ENCODE data around the gene AK5.
"Not testable (repeated sequence)": the region's sequence is repeated elsewhere in the genome, so short reads cannot be mapped to it uniquely, and the experiment has no call there.

The AK5 gene

DNA sequence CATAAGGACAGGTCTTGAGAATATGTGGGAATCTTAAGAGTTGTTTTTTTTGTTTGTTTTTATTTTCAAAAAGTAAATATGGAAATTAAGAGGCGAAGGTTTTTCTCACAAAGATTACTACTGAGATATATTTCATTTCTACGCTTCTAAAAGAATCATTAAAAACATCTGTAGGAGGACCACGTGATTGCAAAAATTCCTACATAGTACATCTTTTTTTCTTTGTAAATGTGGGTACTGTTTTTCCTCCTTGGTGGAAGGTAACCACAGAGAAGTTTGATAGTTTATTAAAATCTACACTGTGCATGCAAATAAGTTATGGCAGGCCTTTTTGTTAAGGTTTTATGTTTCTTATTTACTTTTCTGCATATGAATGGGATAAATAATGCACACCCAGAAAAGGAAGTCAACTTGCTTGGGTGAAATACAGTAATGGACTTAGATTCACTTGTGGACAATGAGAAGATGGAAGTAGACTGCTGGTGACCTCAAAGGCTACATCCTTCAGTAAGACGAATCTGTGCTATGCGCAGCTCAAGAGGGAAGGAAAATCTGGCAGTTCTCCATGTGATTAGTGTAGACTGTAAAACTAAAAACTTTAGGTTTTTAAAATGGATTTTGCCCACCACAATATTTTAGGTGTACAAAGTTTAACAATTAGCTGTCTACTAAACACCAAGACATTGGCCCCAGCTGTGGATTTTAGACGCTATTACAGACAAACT is 2.0 kb downstream of the AK5 start:
- DNase-seq (ENCODE audit: low spot score): no peak

DNA sequence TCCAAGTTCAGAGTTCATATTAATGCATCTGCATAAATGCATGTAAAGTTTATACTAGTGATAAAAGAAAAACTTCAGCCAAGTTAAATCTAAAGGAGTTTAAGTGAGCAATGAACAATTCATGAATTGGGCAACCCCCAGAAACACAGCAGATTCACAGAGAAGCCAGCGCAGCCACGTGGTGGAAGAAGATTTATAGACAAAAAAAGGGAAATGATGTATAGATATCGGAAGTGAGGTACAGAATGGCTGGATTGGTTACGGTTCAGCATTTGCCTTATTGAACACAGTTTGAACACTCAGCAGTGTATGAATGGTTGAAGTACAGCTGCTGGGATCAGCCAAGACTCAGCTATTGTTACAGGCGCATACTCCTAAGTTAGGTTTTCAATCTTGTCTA is 5.7 kb downstream of the AK5 start:
- DNase-seq (ENCODE audit: low spot score): no peak

DNA sequence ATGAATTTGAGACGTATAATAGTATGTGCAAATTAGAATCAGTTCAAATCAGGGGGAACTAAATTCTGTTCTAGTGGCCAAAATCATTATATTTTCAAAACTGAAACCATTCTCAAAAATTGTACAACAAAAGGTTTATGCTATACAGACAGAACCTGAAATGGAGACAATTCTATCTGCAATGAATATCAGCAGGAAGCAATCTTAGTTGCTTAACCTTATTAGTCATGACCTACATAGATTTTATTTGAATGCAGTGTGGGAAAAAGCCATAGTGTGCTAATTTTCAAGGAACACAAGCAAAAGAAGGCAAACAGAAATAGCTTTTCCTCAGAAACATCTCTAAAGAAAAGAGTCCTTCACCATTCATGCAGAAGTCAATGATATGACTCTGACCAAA is 6.5 kb downstream of the AK5 start:
- no peak for DNase-seq (ENCODE audit: low spot score)

DNA sequence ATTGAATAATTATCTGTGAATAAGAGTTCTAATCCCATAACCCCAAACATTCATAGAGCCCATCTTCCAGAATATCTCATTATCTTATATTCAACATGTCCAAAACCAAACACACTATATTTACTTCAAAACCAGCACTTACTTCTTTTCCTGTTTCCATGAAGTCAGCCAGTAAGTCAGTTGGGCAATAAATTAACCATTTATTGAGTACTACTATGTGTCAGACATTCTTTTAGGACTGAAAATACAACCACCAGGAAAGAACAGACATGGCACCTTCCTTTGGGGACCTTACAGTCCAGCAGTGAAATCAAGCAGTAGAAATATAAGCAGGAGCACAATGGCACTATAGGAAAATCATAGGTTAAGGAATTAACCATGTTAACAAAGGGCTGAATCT is 8.8 kb downstream of the AK5 start:
- no peak for DNase-seq (ENCODE audit: low spot score)

DNA sequence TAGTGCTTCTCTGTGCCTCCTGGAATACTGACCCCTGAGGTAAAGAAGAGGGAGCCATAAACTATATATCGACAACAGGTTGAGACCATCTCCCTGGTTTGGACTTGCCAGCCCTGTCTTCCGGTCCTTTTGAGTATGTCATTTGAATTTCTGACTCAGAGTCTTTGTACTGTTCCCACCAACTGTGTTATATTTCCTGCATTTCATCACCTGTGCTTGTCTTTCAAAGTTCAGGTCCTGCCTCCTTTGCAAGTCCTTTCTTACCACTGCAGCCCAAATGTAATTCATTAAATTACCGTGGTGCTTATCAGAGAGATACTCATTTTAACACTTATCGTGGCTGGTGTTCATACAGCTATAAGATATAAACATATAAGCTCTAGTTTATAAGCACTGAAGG is 10.7 kb downstream of the AK5 start:
- no peak for DNase-seq (ENCODE audit: low spot score)

DNA sequence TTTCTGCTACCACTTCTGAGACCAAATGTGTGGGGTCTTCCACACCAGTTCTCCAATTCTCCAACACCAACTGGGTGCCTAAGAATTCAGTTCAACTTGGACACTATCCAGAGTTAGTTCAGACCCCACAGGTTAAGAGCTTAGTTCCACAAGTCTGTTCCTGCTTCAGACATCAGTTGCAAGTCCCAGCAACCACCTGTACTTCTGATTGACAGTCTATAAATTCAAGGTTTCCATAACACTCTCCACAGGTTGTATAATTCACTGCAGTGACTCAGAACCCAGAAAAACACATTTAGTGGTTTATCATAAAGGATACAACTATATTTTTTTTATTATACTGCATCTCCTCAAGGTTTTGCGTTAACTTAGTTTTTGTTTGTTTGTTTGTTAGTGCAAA is 18.7 kb downstream of the AK5 start:
- no peak for DNase-seq (ENCODE audit: low spot score)

DNA sequence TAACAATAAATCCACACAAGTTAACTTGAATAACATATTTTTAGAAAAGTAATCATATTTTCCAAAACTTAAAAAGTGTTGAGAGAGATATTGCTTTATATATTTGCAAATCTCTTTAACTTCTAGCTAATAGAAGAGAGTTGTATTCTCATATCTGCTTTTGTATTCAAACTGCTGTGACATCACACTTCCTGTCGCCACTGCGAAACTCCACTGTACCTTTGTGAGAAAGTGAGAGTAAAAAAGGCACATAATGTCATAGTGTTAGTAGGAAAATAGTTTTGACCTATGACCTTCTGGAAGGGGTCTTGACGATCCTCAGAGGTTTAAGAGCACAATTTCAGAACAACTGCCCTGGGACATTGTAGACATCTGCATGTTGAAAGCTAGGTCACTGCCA is 21.6 kb downstream of the AK5 start:
- DNase-seq (ENCODE audit: low spot score): no peak

DNA sequence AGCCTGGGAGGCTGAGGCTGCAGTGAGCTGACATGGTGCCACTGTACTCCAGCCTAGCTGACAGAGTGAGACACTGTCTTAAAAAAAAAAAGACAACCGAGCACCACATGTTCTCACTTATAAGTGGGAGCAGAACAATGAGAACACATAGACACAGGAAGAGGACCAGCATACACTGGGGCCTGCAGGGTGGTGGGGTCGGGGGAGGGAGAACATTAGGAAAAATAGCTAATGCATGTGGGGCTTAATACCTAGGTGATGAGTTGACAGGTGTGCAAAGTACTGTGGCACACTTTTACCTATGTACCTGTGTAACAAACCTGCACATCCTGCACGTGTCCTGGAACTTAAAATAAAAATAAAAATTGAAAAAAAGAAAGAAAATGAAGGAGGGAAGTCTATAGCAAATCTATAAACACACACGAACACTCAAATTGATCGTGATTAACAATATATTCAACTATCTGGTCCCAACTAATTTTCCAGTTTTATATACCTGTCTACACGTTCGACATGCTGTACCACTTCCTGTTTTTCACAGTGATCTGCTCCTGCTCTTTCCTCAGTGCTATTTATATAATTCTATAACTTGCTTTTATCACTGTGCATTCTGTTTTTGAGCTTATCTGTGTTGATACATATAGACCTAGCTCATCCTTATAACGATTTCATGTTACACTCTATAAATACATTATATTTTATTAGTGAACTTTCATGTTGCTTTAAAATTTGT is 27.2 kb downstream of the AK5 start:
- DNase-seq (ENCODE audit: low spot score): no peak

DNA sequence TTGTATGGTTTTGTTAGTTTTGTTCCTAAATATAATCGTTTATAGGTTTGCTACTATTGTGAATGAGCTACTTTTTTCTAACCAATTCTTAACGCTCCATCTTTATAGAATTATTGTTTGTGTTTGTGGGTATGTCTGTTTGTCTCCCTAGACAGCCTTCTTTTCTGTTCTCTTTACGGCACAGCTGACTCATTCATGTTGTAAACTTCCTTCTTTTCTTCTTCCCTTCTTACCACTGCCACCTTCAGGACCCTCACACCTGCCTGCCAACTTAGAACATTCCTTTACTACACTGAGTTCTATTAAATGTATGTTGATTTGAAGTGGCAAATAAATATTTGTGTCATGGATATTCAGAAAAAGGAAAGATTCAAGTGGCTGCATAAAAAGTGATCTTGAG is 29.1 kb downstream of the AK5 start:
- DNase-seq (ENCODE audit: low spot score): no peak

DNA sequence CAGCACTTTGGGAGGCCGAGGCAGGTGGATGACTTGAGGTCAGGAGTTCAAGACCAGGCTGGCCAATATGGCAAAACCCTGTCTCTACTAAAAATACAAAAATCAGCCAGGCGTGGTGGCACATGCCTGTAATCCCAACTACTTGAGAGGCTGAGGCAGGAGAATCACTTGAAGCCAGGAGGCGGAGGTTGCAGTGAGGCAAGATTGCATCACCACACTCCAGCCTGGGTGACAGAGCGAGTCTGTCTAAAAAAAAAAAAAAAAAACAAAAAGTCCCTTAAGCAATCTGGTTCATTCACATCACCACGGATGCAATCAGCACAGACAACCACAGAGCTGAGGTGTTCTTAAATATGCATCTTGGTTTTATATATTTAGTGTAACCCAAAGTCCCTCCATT is 30.5 kb downstream of the AK5 start:
- not testable (repeated sequence) for DNase-seq (ENCODE audit: low spot score)

DNA sequence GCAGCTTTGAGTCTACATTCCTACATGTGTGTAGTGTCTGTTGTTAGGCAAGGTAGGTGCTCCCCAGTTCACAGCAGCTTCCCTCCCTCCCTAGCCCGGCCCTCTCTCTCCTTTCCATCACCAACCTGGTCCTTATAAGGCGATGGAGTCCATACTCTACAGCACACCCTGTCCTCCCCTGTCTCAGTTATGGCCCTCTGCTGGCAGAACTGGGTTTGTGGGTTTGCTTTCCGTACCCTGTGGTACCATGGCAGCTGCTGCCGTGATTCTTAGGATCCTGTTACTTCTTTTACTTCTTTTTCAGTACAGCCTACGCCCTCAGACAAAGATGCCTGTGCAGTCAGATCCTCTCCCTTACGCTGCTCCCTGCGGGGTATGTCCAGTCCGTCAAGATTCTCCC is 31.7 kb downstream of the AK5 start:
- peak; percentile 6 for DNase-seq (ENCODE audit: low spot score)

DNA sequence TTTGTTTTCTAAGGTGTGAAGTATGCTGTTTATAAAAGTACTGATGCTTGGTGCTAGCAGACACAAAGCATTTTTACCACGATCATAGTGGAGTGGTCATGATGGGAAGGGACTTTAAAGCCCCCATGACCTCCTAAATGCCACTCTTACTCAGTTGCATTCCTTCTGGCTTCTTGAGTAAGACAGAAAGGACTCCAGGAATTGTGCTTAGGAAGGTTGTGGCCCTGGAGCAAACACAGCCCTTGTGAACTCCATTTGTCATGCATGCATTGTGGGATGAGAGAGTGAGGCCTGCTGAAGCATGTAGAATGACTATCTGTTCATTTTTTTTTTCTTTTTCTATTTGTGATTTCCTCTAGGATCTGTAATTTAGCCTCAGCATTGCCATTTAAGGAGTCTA is 34.2 kb downstream of the AK5 start:
- peak; percentile 30 for DNase-seq (ENCODE audit: low spot score)

DNA sequence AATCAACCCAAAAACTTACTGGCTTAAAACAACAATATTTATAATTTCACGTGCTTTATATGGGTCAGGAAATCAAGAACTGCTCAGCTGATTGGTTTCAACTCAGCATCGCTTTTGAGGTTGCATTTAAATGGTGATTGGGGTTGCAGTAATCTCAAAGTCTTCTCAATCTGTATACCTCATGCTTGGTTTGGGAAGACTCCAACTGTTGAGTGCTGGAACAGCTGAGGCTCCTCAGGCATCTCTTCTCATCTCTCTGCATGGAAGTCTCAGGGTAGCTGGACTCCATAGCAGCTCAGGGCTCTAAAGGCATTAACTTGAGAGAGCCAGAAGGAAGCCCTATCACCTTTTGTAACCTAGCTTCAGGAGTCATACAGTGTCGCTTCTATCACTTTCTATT is 35.1 kb downstream of the AK5 start:
- no peak for DNase-seq (ENCODE audit: low spot score)

DNA sequence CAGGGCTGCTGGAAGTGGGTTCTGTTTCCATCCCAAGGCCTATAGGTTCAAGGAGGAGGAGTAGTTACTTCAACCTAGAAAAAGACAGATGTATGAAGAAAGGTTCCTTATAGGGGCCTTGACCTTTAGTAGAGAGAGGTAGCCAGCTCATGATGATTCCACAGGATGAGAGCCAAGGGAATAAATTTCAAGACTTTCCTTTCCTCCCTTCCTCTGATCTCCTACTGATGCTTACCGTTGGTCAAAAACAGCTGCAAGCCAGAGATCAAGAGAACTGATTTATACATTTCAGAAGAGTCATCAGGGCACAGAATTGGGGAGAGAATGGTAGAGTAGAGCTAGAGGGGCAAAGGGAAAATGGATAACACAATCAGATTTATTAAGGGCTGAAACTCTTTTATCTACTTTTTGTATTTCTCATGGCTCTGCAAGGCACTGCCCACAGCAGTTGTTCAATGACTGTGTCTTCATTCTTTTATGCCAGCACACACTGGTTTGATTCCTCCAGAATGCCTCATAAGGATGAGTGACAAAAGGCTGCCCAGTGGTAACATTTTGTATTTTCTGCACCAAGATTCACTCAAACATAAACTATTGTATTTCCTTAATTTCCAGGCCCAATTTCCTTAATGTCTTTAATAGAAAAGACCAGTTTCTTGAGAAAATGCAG is 37.4 kb downstream of the AK5 start:
- DNase-seq (ENCODE audit: low spot score): no peak

DNA sequence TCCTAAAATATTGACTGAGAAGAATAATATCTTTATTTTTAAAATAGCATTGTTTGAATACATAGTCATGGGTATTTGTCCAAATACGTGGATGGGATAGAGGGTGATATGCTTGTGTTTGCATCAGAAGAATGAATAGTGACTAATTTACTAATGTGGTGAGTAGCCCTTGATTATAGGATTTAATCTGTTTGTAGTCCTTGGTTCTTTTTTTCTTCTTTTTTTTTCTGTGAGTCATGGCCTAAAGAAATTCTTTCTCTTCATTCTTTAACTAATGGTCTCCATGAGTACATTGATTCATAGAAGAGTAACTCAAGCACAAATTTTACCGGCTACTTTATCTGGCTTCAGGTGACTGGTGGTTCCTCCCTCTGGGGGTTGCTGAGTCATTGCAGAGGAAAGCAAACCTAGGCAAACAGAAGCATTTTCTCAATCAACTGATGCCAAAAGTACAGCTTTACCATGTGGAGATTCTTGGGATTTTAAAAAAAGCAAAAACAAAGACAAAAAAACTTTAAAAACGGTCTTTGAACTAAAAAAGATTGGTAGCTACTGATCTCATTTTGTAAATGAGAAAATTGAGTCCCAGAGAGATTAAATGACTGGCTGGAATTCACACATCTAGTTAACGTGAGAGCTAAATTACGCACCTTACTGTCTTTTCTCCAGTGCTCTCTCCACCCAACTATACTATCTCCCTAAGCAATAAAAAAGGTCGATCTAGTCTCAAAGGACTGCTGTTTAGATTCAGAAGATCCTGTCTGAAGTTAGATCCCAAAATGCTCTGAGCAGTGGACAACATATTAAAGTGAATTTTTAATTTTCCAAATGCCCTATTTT is 40.5 kb downstream of the AK5 start:
- no peak for DNase-seq (ENCODE audit: low spot score)

DNA sequence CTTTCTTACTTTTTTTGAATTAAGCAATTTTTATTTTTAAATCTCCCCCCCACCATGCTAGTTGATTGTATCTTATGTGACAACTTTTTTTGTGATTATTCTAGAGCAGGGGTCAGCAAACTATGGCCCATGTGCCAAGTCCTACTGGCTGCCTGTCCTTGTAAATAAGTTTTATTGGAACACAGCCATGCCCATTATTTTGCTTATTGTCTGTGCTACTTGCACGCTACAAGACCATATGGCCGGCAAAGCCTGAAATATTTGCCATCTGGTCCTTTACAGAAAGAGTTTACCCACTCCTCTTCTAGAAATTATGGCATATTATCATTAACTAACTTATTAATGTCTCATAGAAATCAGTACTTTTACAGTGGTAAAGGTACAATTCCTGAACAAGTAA is 51.7 kb downstream of the AK5 start:
- no peak for DNase-seq (ENCODE audit: low spot score)

DNA sequence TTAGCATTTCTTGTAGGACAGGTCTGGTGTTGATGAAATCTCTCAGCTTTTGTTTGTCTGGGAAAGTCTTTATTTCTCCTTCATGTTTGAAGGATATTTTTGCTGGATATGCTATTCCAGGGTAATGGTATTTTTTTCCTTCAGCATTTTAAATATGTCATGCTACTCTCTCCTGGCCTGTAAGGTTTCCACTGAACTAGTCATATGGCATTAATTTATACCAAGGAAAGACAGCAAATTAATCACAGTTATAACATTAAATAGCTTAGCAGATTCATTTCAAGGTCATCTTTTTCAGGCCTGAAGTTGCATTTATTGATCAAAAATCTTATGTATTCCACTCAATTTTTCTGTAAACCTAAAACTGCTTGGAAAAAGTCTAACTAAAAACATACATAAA is 54.9 kb downstream of the AK5 start:
- DNase-seq (ENCODE audit: low spot score): no peak

DNA sequence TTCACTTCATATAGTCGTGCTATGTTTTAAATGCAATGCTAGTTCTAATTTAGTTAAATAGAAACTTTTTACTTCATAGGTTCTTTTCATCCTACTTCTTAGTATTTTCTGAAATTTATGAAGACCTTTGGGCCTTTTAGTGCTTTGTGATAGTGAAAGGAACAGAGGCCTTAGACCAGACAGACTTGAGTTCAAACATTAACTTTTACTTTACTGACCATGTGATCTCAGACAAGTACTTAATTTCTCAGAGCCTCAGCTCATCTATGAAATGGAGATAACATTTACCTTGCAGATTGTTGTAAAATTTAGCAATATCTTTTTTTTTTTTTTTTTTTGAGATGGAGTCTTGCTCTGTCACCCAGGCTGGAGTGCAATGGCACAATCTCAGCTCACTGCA is 57.5 kb downstream of the AK5 start:
- DNase-seq (ENCODE audit: low spot score): no peak

DNA sequence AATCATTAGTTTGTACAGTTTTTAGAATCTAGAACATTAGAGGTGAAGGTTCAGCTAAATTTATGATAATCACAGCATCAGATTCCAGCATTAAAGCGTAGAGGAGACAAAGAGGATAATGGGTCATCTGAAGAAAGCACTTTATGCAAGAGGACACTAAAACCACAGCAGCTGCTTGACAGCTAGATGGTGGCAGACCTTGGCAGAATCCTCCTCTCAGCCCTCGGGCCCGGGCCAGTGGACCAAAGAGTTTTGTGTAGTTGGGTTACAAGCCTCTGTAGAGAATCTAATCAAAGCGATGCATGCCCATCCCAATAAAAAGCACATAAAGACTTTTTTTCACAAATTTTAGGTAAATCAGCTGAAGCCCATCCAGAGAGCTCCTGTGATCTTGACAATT is 59.4 kb downstream of the AK5 start:
- DNase-seq (ENCODE audit: low spot score): no peak

DNA sequence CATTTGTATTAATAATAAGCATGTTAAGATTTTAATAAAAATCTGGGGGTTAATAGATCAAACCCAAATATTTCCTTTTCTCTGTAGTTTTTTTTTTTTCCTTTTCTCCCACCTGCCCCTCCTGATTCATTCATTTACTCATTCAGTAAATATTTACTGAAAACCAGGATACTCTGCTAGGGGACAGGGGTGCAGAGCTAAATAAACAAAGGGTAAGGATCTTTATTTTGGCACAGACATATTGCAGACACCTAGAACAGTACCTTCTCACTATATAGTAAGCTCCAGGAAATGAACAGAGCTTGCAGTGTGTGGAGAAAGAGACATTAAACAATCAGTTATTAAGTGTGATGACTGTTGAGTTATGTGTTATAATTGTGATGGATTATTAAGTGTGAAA is 60.9 kb downstream of the AK5 start:
- DNase-seq (ENCODE audit: low spot score): no peak

DNA sequence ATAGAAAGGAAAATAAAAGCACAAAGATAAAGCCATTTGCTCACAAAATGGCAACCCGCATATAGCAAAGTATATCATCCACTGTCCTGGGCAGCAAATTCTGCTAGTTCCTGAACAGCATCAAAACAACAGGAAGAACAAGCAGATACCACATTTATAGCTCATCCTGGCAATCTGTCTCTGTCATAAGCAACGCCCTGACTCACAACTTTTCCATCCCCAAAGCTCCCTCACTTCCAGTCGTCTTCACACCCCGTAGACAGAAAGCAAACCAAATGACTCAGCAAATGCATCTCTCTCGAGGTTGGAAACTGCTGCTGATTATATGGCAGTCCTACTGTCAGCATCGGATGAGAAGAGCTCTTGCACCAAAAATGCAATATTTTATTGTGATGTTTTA is 65.8 kb downstream of the AK5 start:
- no peak for DNase-seq (ENCODE audit: low spot score)

DNA sequence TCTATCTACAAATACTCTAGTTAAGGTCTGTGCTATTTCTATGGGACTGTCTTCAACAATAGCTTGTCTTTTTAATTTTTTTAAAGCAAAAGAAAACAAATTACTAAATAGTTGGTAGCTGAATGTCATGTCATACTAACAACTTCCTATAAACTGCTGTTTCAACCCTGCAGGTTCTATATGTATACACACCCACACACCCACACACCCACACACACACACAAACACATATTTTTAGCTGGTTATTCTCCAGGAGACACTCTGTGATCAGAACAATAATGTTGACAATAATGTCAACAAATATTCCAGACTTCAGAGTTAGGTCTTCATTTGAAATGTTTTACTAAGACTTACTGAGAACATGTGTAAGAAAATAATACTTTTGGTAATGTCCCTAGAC is 66.7 kb downstream of the AK5 start:
- DNase-seq (ENCODE audit: low spot score): no peak

All from SK-N-DZ (cell line).